ELF-1 (cell line): ENCODE results near the gene NOX1.
"Not testable (repeated sequence)": the region's sequence is repeated elsewhere in the genome, so short reads cannot be mapped to it uniquely, and the experiment has no call there.

ENCODE experiments used
- DNase-seq: peaks from one replicate; pipeline ENCODE4 v3.0.0-alpha.2; 2016; ENCODE audit warnings: low read depth, low spot score

Gene NOX1

DNA sequence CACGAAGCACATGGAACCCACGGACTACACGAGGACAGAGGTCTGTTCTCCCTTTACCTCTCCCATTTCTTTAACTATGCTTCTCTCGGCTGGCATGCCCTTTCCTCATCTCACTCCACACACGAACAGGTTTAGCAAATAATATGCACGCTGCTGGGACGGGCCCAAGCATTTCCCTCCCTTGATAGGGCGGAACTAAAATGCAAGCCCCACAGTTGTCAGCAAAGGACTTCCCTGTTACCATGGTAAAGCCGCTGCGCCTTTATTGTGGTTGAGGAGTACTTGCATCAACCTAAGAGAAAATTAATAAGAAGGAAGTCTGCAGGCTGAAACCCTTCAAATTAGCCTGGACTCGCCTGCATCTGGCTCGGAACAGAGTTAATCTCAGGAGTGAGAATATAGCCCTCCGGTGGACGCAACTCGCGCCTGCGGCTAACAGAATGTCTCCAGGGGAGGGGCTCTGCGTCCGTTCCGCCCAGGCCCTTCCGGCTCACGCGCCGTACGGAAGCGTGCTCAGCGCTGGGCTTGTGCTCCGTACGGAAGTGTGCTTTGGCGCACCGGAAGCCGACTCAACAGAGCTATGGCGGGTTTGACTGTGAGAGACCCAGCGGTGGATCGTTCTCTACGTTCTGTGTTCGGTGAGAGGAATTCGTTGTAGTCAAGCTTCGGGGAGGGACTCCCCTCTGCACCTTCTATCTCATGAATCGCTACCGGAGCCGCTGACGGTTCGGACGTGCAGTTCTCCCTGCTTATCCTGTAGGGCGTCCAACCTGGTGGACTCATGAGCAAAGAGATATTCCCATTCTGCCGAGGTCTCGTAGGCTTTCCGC lies 54.1 kb downstream of the NOX1 start, which contains the start of gene CSTF2:
Gene CSTF2 (plus strand): TSS at position 555 of the 830 bp plus-strand sequence. CDS start 26 bp downstream, at position 581.
- DNase-seq = peak; percentile 94

- DNase-seq = no peak
Measured at GRCh38 chrX:100819534-100819836, 54.7 kb downstream of the NOX1 start.

DNA sequence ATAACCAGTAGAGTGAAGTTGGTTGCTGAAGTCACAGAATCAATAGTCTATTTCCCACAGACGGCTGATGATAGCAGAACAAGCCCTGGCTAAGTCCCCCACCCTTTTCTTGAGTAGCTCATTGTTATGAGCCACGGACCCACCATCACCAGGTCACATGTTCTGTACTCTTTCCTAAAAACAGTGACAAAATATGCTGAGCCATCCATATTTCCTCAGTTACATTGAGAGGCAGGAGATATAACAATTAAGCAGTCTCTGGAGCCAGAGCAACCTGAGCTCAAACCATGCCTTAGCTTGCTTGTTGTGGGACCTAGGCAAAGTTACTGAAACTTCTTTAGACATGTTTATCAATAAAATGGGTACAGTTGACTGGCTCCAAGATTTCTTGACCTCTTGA lies 56.8 kb downstream of the NOX1 start:
- DNase-seq = no peak

DNA sequence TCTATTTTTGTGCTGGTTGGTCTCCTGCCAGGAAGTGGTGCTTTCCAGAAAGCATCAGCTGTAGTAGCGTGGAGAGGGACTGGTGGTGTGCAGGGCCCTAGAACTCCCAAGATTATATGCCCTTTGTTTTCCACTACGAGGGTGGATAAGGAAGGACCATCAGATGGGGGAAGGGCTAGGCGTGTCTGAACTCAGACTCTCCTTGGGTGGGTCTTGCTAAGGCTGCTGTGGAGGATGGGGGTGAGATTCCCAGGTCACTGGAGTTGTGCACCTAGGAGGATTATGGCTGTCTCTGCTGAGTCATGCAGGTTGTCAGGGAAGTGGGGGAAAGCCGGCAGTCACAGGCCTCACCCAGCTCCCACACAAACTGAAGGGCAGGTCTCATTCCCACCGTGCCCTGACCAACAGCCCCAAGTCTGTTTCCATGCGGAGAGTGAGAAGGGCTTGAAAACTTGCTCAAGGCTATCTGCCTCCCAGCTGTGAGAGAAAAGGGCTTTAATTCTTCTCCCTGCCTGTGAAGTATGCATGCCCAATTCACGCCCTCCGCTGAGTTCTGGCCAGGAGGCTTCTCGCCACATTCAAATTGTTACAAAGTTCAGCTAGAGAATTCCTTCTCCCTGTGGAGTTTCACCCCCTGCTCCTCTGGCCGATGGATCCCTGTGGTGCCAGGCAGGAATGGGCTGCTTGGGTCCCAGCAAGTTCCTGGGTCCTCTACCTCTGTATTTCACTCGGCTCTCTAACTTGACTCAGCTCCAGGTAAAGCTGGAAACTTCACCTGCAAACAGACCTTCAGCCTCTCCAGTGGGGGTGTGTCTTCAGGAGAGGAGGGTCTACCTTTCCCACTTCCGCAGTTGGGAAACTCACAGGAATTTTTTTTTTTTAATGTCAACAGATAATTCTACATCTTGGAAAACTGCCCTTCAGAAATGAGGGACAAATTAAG lies 61.7 kb downstream of the NOX1 start:
- peak; percentile 82 for DNase-seq

GRCh38 chrX:100808265-100808664 lies 65.9 kb downstream of the NOX1 start:
- DNase-seq = not testable (repeated sequence)

DNA sequence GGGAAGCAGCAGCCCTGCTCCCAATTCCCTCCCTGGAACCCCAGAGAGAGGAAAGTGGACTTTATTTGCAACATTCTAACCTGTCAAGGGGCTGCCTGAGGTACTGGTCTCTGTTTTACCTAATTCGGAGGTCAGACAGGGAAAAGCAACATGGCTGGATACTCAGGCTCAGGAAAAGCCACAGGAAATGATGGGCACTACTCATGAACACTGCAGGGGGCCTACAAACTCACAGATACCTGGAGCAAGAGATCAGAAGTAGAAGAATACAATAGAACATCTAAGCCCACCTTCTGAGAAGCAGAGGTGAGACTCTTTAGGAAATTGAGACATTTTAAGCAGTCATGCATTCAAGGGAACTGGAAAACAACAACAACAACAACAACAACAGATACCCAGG lies 69.4 kb downstream of the NOX1 start:
- DNase-seq = no peak

GRCh38 chrX:100802843-100803242 lies 71.3 kb downstream of the NOX1 start:
- no peak for DNase-seq

- no peak for DNase-seq
Measured at GRCh38 chrX:100798484-100799214, 75.5 kb downstream of the NOX1 start.

GRCh38 chrX:100797359-100797758 lies 76.8 kb downstream of the NOX1 start:
- DNase-seq = no peak

- DNase-seq = not testable (repeated sequence)
Measured at GRCh38 chrX:100796371-100796770, 77.8 kb downstream of the NOX1 start.
